HG02852 (cell line): ENCODE data around the gene ZNF521.
A peak's percentile ranks its signal among the peaks of the same experiment; 100 is the strongest.

ENCODE experiments used
- ATAC-seq: cut with Tn5 transposase; IDR thresholded peaks from one replicate; pipeline ENCODE4 v1.9.1; 2021; ENCODE audit warnings: mild to moderate bottlenecking, moderate library complexity; ENCODE audit not compliant: unreplicated experiment

The ZNF521 gene

GRCh38 chr18:25351777-25352628 is at the start of gene ZNF521:
ZNF521 (minus strand) TSS chr18:25352166; CDS start chr18:25350946, 1,220 bp downstream.
- peak; percentile 75 for ATAC-seq

GRCh38 chr18:25399554-25399953 is 47.6 kb upstream of the ZNF521 start:
- ATAC-seq, result no peak

GRCh38 chr18:25392192-25392591 is 40.2 kb upstream of the ZNF521 start:
- no peak for ATAC-seq

GRCh38 chr18:25373432-25374179 is 21.6 kb upstream of the ZNF521 start:
- no peak for ATAC-seq

GRCh38 chr18:25370391-25370790 is 18.4 kb upstream of the ZNF521 start:
- ATAC-seq, result no peak

GRCh38 chr18:25365242-25365641 is 13.3 kb upstream of the ZNF521 start:
- ATAC-seq, result no peak

GRCh38 chr18:25364732-25365131 is 12.8 kb upstream of the ZNF521 start:
- no peak for ATAC-seq

- ATAC-seq, result no peak
These were observed 8.4 kb upstream of the ZNF521 start for GRCh38 chr18:25360301-25360899.

- no peak for ATAC-seq
These were observed 1.1 kb upstream of the ZNF521 start for GRCh38 chr18:25353080-25353479.

GRCh38 chr18:25352629-25353005 is 651 bp upstream of the ZNF521 start:
- ATAC-seq, result no peak

GRCh38 chr18:25351280-25351775 is 638 bp downstream of the ZNF521 start:
- no peak for ATAC-seq

- peak; percentile 49 for ATAC-seq
These were observed 1.3 kb downstream of the ZNF521 start for GRCh38 chr18:25350489-25351251.

- no peak for ATAC-seq
These were observed 2.0 kb downstream of the ZNF521 start for GRCh38 chr18:25349926-25350487.

- no peak for ATAC-seq
These were observed 2.6 kb downstream of the ZNF521 start for GRCh38 chr18:25349131-25349925.

GRCh38 chr18:25348386-25349130 is 3.4 kb downstream of the ZNF521 start:
- ATAC-seq, result no peak

- no peak for ATAC-seq
These were observed 5.4 kb downstream of the ZNF521 start for GRCh38 chr18:25346561-25346960.

- ATAC-seq, result no peak
These were observed 6.7 kb downstream of the ZNF521 start for GRCh38 chr18:25345081-25345866.

- ATAC-seq, result no peak
These were observed 10.1 kb downstream of the ZNF521 start for GRCh38 chr18:25341831-25342230.
